HCT116 (cell line): ENCODE measurements around the gene FGF14. TPM values are rescaled to one million over a fixed set of nuclear protein-coding genes. Genes with fewer than 3 reads are reported as not detected.

Experiments used
- ATAC-seq: fragments of 200-7000 bp; cut with Tn5 transposase; 2 replicates; pipeline ENCODE4 v1.9.1; 2020; ENCODE audit warnings: mild to moderate bottlenecking, moderate library complexity
- BruUV-seq: library from RNA; stranded (reverse); fragments of 400-500 nt; replicated peaks from 2 replicates; lab custom pipeline; 2021; lab: Mats Ljungman, UMichigan
- CTCF ChIA-PET: fragments of 300-600 bp; sonication (Branson Sonifier 250); formaldehyde crosslinking; loops from one replicate; lab custom pipeline; 2021; ENCODE audit warnings: antibody characterized with exemption; lab: Charles Lee
- POLR2A ChIA-PET: fragments of 300-600, 350-600 bp; sonication (Branson Sonifier 250); formaldehyde crosslinking; loops from one replicate; lab custom pipeline; 2021; ENCODE audit warnings: antibody characterized with exemption; lab: Charles Lee
- RAD21 ChIA-PET, 2 experiments: fragments of 300-600 bp; sonication (Branson Sonifier 250); formaldehyde crosslinking; loops; one replicate each; lab custom pipeline; 2023; ENCODE audit warnings: low total read pairs in 2 of 2; ENCODE audit not compliant: uncharacterized antibody in 2 of 2, unreplicated experiment in 2 of 2, low non-redundant PET in 1 of 2; lab: Charles Lee
- DNase-seq: peaks from one replicate; pipeline ENCODE4 v3.0.0-alpha.2; 2010; ENCODE audit warnings: low read depth, low spot score
- H2AFZ ChIP-seq: fragments of 200-600 bp; shearing (Covaris generic), sonication (generic); 2 replicates; pipeline ENCODE4 v1.6.1; 2017; ENCODE audit warnings: low read depth, mixed run types, mixed read lengths, antibody characterized with exemption, low read length; ENCODE audit not compliant: poor library complexity, severe bottlenecking
- H3K27ac ChIP-seq: 2 replicates; pipeline ENCODE4 v1.5.1; 2012; ENCODE audit warnings: low read depth, low read length
- H3K27me3 ChIP-seq: fragments of 200-600 bp; sonication (generic); 2 replicates; pipeline ENCODE4 v1.6.1; 2016; ENCODE audit warnings: mixed run types, low read length, mixed read lengths; ENCODE audit not compliant: insufficient read depth
- H3K36me3 ChIP-seq, 2 experiments: fragments of 200-500 bp in 1 of 2; fragments of 200-600 bp in 1 of 2; sonication (Bioruptor generic) in 1 of 2; sonication (generic) in 1 of 2; 2 replicates each; pipeline versions ENCODE4 v1.5.1 to v1.6.1; 2014 to 2016; ENCODE audit warnings: low read length in 2 of 2, inconsistent platforms in 1 of 2, mixed read lengths in 1 of 2, mixed run types in 1 of 2; ENCODE audit not compliant: insufficient read depth in 2 of 2, control insufficient read depth in 1 of 2
- H3K4me1 ChIP-seq, 2 experiments: fragments of 200-600 bp in 1 of 2; sonication (generic) in 1 of 2; 2 replicates each; pipeline versions ENCODE4 v1.5.1 to v1.6.1; 2012 to 2017; ENCODE audit warnings: low read length in 2 of 2, inconsistent platforms in 1 of 2, mild to moderate bottlenecking in 1 of 2, mixed read lengths in 1 of 2, mixed run types in 1 of 2, moderate library complexity in 1 of 2; ENCODE audit not compliant: insufficient read depth in 2 of 2, control insufficient read depth in 1 of 2
- H3K4me2 ChIP-seq: fragments of 200-600 bp; sonication (generic); 2 replicates; pipeline ENCODE4 v1.6.1; 2017; ENCODE audit warnings: mixed run types, low read length, mixed read lengths
- H3K4me3 ChIP-seq, 2 experiments: fragments of 200-600 bp in 1 of 2; sonication (generic) in 1 of 2; replicated peaks in 1 of 2; 2 replicates each; pipeline ENCODE4 v1.5.1; 2011 to 2016; ENCODE audit warnings: low read length in 2 of 2, control low read depth in 1 of 2, low read depth in 1 of 2, mild to moderate bottlenecking in 1 of 2, mixed read lengths in 1 of 2, mixed run types in 1 of 2
- H3K79me2 ChIP-seq: fragments of 200-600 bp; sonication (generic); 2 replicates; pipeline ENCODE4 v1.6.1; 2017; ENCODE audit warnings: mild to moderate bottlenecking, mixed run types, low read length, moderate library complexity, mixed read lengths; ENCODE audit not compliant: insufficient read depth
- H3K9ac ChIP-seq: fragments of 200-600 bp; sonication (generic); 2 replicates; pipeline ENCODE4 v1.6.1; 2016; ENCODE audit warnings: low read length, mixed read lengths
- H3K9me2 ChIP-seq: fragments of 200-600 bp; sonication (generic), shearing (Covaris generic); 2 replicates; pipeline ENCODE4 v1.6.1; 2017; ENCODE audit warnings: mixed run types, mild to moderate bottlenecking, moderate library complexity; ENCODE audit not compliant: insufficient read depth
- H3K9me3 ChIP-seq, 2 experiments: fragments of 200-500 bp in 1 of 2; fragments of 200-600 bp in 1 of 2; sonication (Bioruptor generic) in 1 of 2; sonication (generic) in 1 of 2; 2 replicates each; pipeline ENCODE4 v1.6.1; 2014 to 2017; ENCODE audit warnings: low read length in 2 of 2, mixed read lengths in 2 of 2, inconsistent platforms in 1 of 2, low read depth in 1 of 2, mild to moderate bottlenecking in 1 of 2, mixed run types in 1 of 2, moderate library complexity in 1 of 2; ENCODE audit not compliant: control insufficient read depth in 1 of 2, insufficient read depth in 1 of 2
- H4K20me1 ChIP-seq: fragments of 200-600 bp; sonication (generic), shearing (Covaris generic); 2 replicates; pipeline ENCODE4 v1.6.1; 2017; ENCODE audit warnings: mixed run types, mild to moderate bottlenecking, moderate library complexity; ENCODE audit not compliant: insufficient read depth
- CEBPB ChIP-seq: IDR thresholded peaks from 2 replicates; pipeline ENCODE4 v1.6.1; 2012; ENCODE audit warnings: low read depth
- ELF1 ChIP-seq: IDR thresholded peaks from 2 replicates; pipeline ENCODE4 v1.6.1; 2012; ENCODE audit warnings: low read depth, borderline replicate concordance
- EZH2 ChIP-seq: fragments of 200-600 bp; sonication (generic); IDR thresholded peaks from 2 replicates; pipeline ENCODE4 v1.6.1; 2017; ENCODE audit warnings: antibody characterized with exemption, mixed run types
- EZH2phosphoT487 ChIP-seq: fragments of 200-600 bp; IDR thresholded peaks from 2 replicates; pipeline ENCODE4 v1.6.1; 2018; ENCODE audit warnings: antibody characterized with exemption, borderline replicate concordance
- JUND ChIP-seq: IDR thresholded peaks from 2 replicates; pipeline ENCODE4 v1.6.1; 2012
- MAX ChIP-seq: IDR thresholded peaks from 2 replicates; pipeline ENCODE4 v1.6.1; 2012
- RAD21 ChIP-seq: IDR thresholded peaks from 2 replicates; pipeline ENCODE4 v1.6.1; 2012; ENCODE audit warnings: low read depth, mild to moderate bottlenecking
- SP1 ChIP-seq: IDR thresholded peaks from 2 replicates; pipeline ENCODE4 v1.6.1; 2012; ENCODE audit warnings: low read depth
- TCF7L2 ChIP-seq: IDR thresholded peaks from 2 replicates; pipeline ENCODE4 v1.7.0; 2011; ENCODE audit warnings: borderline replicate concordance, inconsistent platforms; ENCODE audit not compliant: insufficient read depth, insufficient read length; ENCODE audit errors: extremely low read depth
- ZNF274 ChIP-seq: fragments of 200-500 bp; sonication (Bioruptor generic); IDR thresholded peaks from 2 replicates; pipeline ENCODE4 v1.6.1; 2014; ENCODE audit warnings: mild to moderate bottlenecking, low read depth, low read length, inconsistent platforms
- intact Hi-C: fragments of 100-400 bp; cut with micrococcal nuclease; formaldehyde crosslinking; loops from 2 replicates; pipeline ENCODE4 v1.10.0; 2022
- total RNA-seq: library from RNA; stranded (reverse); gene quantifications from one replicate; pipeline ENCODE4 v1.2.1, GENCODE V29; 2021; ENCODE audit not compliant: unreplicated experiment

Gene FGF14
- total RNA-seq, 1 experiment from 2014 or later, result not detected

- Histone ChIP-seq H3K4me3 (no peak overlapping the region), H2AFZ (no peak overlapping the region), H3K9me2 (no peaks in the 10 kb centered on the region), H3K4me2 (no peak overlapping the region)
- no TSS peak for BruUV-seq
- no peak for DNase-seq
- RAD21 ChIA-PET, result no interaction called here
- POLR2A ChIA-PET, result no interaction called here
- no peak for TF ChIP-seq JUND
- no peak for TF ChIP-seq ELF1
- TF ChIP-seq CEBPB, result no peak
- no peak for TF ChIP-seq EZH2phosphoT487
- TF ChIP-seq TCF7L2, result no peak
- TF ChIP-seq EZH2, result no peak
- TF ChIP-seq MAX, result no peak
- no peak for TF ChIP-seq RAD21
- TF ChIP-seq SP1, result no peak
- TF ChIP-seq, all 23 proteins: peak for 0
- intact Hi-C loops, result no loop called here
- ATAC-seq, result no peak
- H3K79me2 ChIP-seq, result no peaks in the 10 kb centered on the region
- CTCF ChIA-PET, result no interaction called here
- no peaks in the 10 kb centered on the region for H4K20me1 ChIP-seq
- peaks cover 0 to 11% of the 10 kb centered on the region in 2 experiments; a peak in 1 of 4 replicates for H3K9me3 ChIP-seq
- H3K36me3 ChIP-seq, result no peaks in the 10 kb centered on the region
- H3K4me1 ChIP-seq, result no peaks in the 10 kb centered on the region
- H3K27ac ChIP-seq, result no peak overlapping the region
- H3K27me3 ChIP-seq, result no peaks in the 10 kb centered on the region
- no peak overlapping the region for H3K9ac ChIP-seq
Measured at GRCh38 chr13:101915331-101915730, 486.5 kb downstream of the FGF14 start.

- ChIA-PET POLR2A (no interaction called here), RAD21 (no interaction called here), CTCF (interaction anchor here (1.0 kb wide), 1 partner anchor 644 kb away, joined by 3 read pairs; no protein-coding TSS in a partner anchor)
- intact Hi-C loops, result no loop called here
- Histone ChIP-seq H3K9me3 (no peaks in the 10 kb centered on the region; a peak in 1 of 4 replicates), H3K4me3 (no peak overlapping the region), H3K27ac (no peak overlapping the region), H3K4me1 (no peaks in the 10 kb centered on the region), H3K9ac (no peak overlapping the region), H4K20me1 (no peaks in the 10 kb centered on the region), H3K27me3 (no peaks in the 10 kb centered on the region), H3K4me2 (no peak overlapping the region), H2AFZ (no peak overlapping the region), H3K79me2 (no peaks in the 10 kb centered on the region), H3K9me2 (no peaks in the 10 kb centered on the region)
- no TSS peak for BruUV-seq
- ATAC-seq (no peak), DNase-seq (no peak)
- no peak for TF ChIP-seq TCF7L2
- no peak for TF ChIP-seq RAD21
- TF ChIP-seq ZNF274, result no peak
- TF ChIP-seq, all 23 proteins: peak for 0
- H3K36me3 ChIP-seq, result no peaks in the 10 kb centered on the region
Measured at GRCh38 chr13:101911752-101912151, 490.1 kb downstream of the FGF14 start.
